Measurements from ENCODE around the gene MTM1. TPM values are rescaled to one million over a fixed set of nuclear protein-coding genes. Genes with fewer than 3 reads are reported as not detected.

MTM1 gene
- total and polyA plus RNA-seq, 12 donors, result 2.4 to 14.0 (median 10.2) TPM

GRCh38 chrX:150558424-150558823 is 10.0 kb upstream of the MTM1 start:
- peak in 2 of 8 donors; percentile 37 to 42 for ATAC-seq
- WGBS, 2 donors, result 31 to 50% methylated on average over 7 of the region's 7 CpGs
- DNase-seq, result no peak
- Histone ChIP-seq H3K27me3 (no peaks in the 10 kb centered on the region), H3K9me3 (no peaks in the 10 kb centered on the region), H3K36me3 (no peaks in the 10 kb centered on the region), H3K4me3 (no peak overlapping the region), H3K4me1 (no peaks in the 10 kb centered on the region), H3K27ac (peak overlapping the region in 1 of 10 donors; percentile 16)
- intact Hi-C loops (cut with DNase I), result loop anchor here in 1 of 10 donors (5.0 kb wide), 1 partner anchor 1621 kb away; no protein-coding TSS in a partner anchor
- TF ChIP-seq, protein P1, sequence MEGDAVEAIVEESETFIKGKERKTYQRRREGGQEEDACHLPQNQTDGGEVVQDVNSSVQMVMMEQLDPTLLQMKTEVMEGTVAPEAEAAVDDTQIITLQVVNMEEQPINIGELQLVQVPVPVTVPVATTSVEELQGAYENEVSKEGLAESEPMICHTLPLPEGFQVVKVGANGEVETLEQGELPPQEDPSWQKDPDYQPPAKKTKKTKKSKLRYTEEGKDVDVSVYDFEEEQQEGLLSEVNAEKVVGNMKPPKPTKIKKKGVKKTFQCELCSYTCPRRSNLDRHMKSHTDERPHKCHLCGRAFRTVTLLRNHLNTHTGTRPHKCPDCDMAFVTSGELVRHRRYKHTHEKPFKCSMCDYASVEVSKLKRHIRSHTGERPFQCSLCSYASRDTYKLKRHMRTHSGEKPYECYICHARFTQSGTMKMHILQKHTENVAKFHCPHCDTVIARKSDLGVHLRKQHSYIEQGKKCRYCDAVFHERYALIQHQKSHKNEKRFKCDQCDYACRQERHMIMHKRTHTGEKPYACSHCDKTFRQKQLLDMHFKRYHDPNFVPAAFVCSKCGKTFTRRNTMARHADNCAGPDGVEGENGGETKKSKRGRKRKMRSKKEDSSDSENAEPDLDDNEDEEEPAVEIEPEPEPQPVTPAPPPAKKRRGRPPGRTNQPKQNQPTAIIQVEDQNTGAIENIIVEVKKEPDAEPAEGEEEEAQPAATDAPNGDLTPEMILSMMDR (IDR thresholded peaks at IDR 0.05), result no peak

- ATAC-seq (no peak), DNase-seq (no peak)
- 61 to 72% methylated on average over 3 of the region's 3 CpGs for WGBS, 2 donors
- intact Hi-C loops (cut with DNase I), result no loop called here
- Histone ChIP-seq H3K36me3 (no peaks in the 10 kb centered on the region), H3K27ac (no peak overlapping the region), H3K9me3 (no peaks in the 10 kb centered on the region), H3K4me1 (peaks cover 0 to 9% (median 4%) of the 10 kb centered on the region in 9 donors), H3K27me3 (no peaks in the 10 kb centered on the region), H3K4me3 (no peak overlapping the region)
- TF ChIP-seq, protein P1 (IDR thresholded peaks at IDR 0.05), result no peak
Observed at GRCh38 chrX:150564838-150565237, 3.6 kb upstream of the MTM1 start.

- DNase-seq (no peak), ATAC-seq (no peak)
- Histone ChIP-seq H3K9me3 (no peaks in the 10 kb centered on the region), H3K27me3 (no peaks in the 10 kb centered on the region), H3K36me3 (no peaks in the 10 kb centered on the region), H3K4me1 (peaks cover 0 to 15% (median 6%) of the 10 kb centered on the region in 9 donors), H3K27ac (no peak overlapping the region), H3K4me3 (no peak overlapping the region)
- TF ChIP-seq, protein P1 (IDR thresholded peaks at IDR 0.05), result no peak
- intact Hi-C loops (cut with DNase I), result no loop called here
- 87 to 91% methylated on average over 5 of the region's 5 CpGs for WGBS, 2 donors
Observed at GRCh38 chrX:150565551-150565950, 2.9 kb upstream of the MTM1 start.

DNA sequence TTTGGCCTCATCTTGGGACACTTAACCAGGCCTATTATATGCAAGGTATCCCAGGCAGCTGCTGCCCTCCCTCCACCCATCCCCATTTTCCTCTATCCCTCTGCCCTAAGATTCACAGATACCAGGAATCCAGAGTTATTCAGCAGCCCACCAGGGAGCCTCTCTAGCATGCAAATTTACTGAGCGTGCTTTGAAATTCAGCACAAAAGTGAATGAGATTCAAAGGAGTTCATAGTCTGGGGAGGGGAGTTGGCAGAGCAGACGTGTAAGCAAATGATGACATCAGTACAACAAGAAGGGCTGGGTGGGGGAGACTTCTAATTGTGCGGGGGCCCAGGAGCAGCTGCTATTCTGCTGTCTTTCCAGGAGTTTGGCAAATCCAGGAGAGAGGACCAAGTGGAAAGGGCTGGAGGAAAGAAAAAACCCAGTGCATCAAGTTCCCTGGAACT is 1.7 kb upstream of the MTM1 start:
- H3K4me3 ChIP-seq, result no peak overlapping the region
- intact Hi-C loops (cut with DNase I), result no loop called here
- peaks cover 0 to 27% (median 8%) of the 10 kb centered on the region in 9 donors for H3K4me1 ChIP-seq
- H3K27me3 ChIP-seq, result no peaks in the 10 kb centered on the region
- TF ChIP-seq, protein P1 (IDR thresholded peaks at IDR 0.05), result no peak
- no peak overlapping the region for H3K27ac ChIP-seq
- no peak for DNase-seq
- 68 to 69% methylated on average over 3 of the region's 3 CpGs for WGBS, 2 donors
- H3K36me3 ChIP-seq, result no peaks in the 10 kb centered on the region
- ATAC-seq, result no peak
- no peaks in the 10 kb centered on the region for H3K9me3 ChIP-seq
